Measurements from ENCODE around the gene ABCF2.

The ABCF2 gene

GRCh38 chr7:151201751-151202150 lies 25.3 kb downstream of the ABCF2 start:
- in situ Hi-C loops (cut with HindIII; ENCODE audit: low pct_unique_long_range_greater_than_20kb, low sequenced_read_pairs) = no loop called here
- DNase-seq (ENCODE audit: low read depth in 1 of 2, low spot score in 1 of 2) = no peak
- TF ChIP-seq JUND (IDR thresholded peaks at IDR 0.05; ENCODE audit: low read depth) = no peak

GRCh38 chr7:151201344-151201743 lies 25.7 kb downstream of the ABCF2 start:
- TF ChIP-seq JUND (IDR thresholded peaks at IDR 0.05; ENCODE audit: low read depth) = no peak
- DNase-seq (ENCODE audit: low read depth in 1 of 2, low spot score in 1 of 2) = no peak
- in situ Hi-C loops (cut with HindIII; ENCODE audit: low pct_unique_long_range_greater_than_20kb, low sequenced_read_pairs) = no loop called here

GRCh38 chr7:151198945-151199848 lies 27.8 kb downstream of the ABCF2 start:
- TF ChIP-seq JUND (IDR thresholded peaks at IDR 0.05; ENCODE audit: low read depth) = no peak
- in situ Hi-C loops (cut with HindIII; ENCODE audit: low pct_unique_long_range_greater_than_20kb, low sequenced_read_pairs) = no loop called here
- no peak for DNase-seq (ENCODE audit: low read depth in 1 of 2, low spot score in 1 of 2)

GRCh38 chr7:151197932-151198331 lies 29.1 kb downstream of the ABCF2 start:
- TF ChIP-seq JUND (IDR thresholded peaks at IDR 0.05; ENCODE audit: low read depth) = no peak
- in situ Hi-C loops (cut with HindIII; ENCODE audit: low pct_unique_long_range_greater_than_20kb, low sequenced_read_pairs) = no loop called here
- DNase-seq (ENCODE audit: low read depth in 1 of 2, low spot score in 1 of 2) = no peak

GRCh38 chr7:151195616-151196450 lies 31.2 kb downstream of the ABCF2 start:
- in situ Hi-C loops (cut with HindIII; ENCODE audit: low pct_unique_long_range_greater_than_20kb, low sequenced_read_pairs) = no loop called here
- no peak for TF ChIP-seq JUND (IDR thresholded peaks at IDR 0.05; ENCODE audit: low read depth)
- no peak for DNase-seq (ENCODE audit: low read depth in 1 of 2, low spot score in 1 of 2)

- in situ Hi-C loops (cut with HindIII; ENCODE audit: low pct_unique_long_range_greater_than_20kb, low sequenced_read_pairs) = no loop called here
- no peak for TF ChIP-seq JUND (IDR thresholded peaks at IDR 0.05; ENCODE audit: low read depth)
- DNase-seq (ENCODE audit: low read depth in 1 of 2, low spot score in 1 of 2) = no peak
Measured at GRCh38 chr7:151194188-151194587, 32.8 kb downstream of the ABCF2 start.

GRCh38 chr7:151193203-151193978 lies 33.6 kb downstream of the ABCF2 start:
- in situ Hi-C loops (cut with HindIII; ENCODE audit: low pct_unique_long_range_greater_than_20kb, low sequenced_read_pairs) = no loop called here
- TF ChIP-seq JUND (IDR thresholded peaks at IDR 0.05; ENCODE audit: low read depth) = no peak
- DNase-seq (ENCODE audit: low read depth in 1 of 2, low spot score in 1 of 2) = peak in 1 of 2 experiments; percentile 20

GRCh38 chr7:151192002-151192539 lies 34.9 kb downstream of the ABCF2 start:
- TF ChIP-seq JUND (IDR thresholded peaks at IDR 0.05; ENCODE audit: low read depth) = no peak
- DNase-seq (ENCODE audit: low read depth in 1 of 2, low spot score in 1 of 2) = no peak
- in situ Hi-C loops (cut with HindIII; ENCODE audit: low pct_unique_long_range_greater_than_20kb, low sequenced_read_pairs) = no loop called here

- in situ Hi-C loops (cut with HindIII; ENCODE audit: low pct_unique_long_range_greater_than_20kb, low sequenced_read_pairs) = no loop called here
- no peak for DNase-seq (ENCODE audit: low read depth in 1 of 2, low spot score in 1 of 2)
- no peak for TF ChIP-seq JUND (IDR thresholded peaks at IDR 0.05; ENCODE audit: low read depth)
Measured at GRCh38 chr7:151191544-151191943, 35.5 kb downstream of the ABCF2 start.

GRCh38 chr7:151189038-151189437 lies 38.0 kb downstream of the ABCF2 start:
- TF ChIP-seq JUND (IDR thresholded peaks at IDR 0.05; ENCODE audit: low read depth) = no peak
- DNase-seq (ENCODE audit: low read depth in 1 of 2, low spot score in 1 of 2) = no peak
- in situ Hi-C loops (cut with HindIII; ENCODE audit: low pct_unique_long_range_greater_than_20kb, low sequenced_read_pairs) = no loop called here

GRCh38 chr7:151188252-151188542 lies 38.8 kb downstream of the ABCF2 start:
- in situ Hi-C loops (cut with HindIII; ENCODE audit: low pct_unique_long_range_greater_than_20kb, low sequenced_read_pairs) = no loop called here
- DNase-seq (ENCODE audit: low read depth in 1 of 2, low spot score in 1 of 2) = no peak
- TF ChIP-seq JUND (IDR thresholded peaks at IDR 0.05; ENCODE audit: low read depth) = no peak
